DMS 273 (cell line): Measurements from ENCODE around the gene ANO8.
A peak's percentile ranks its signal among the peaks of the same experiment; 100 is the strongest.
"Not testable (repeated sequence)": the region's sequence is repeated elsewhere in the genome, so short reads cannot be mapped to it uniquely, and the experiment has no call there.

Experiments
- DNase-seq: peaks from one replicate; lab custom pipeline; 2025; ENCODE audit not compliant: unreplicated experiment; lab: John Stamatoyannopoulos, UW

The ANO8 gene

DNA sequence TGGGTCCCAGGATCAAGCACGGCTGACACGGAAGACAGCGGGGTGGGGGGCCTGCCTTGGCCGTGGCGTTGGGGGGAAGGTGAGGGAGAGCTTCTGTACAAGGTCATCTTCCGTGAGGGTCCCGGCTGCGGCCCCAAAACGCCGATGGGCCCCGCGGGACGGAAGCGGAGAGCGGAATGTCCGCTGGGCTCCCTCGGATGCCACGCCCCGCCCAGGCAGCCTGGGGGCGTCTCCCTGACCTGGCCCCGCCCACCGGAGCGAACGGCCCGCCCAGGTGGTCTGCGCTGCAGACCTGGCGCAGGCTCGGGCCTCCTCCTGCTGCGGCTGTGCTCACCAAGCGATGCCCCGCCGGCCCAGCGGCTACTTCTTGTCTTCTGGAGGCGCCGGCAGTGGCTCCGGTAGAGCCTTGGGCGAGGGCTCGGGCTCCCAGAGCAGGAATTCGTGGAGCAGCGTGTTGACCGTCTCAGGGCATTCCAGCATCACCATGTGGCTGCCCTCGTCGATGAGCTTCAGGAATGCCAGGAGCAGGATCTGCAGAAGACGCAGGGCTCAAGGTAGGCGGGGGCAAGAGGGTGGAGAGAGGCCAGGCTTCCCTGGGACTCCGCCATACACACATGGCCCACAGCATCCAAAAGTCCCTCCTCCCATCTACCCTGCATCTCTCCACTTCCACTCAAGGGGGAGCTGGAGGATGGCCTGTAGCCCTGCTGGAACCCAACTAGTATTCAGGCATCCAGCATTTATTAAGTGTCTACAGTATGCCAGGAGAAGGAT lies 42.2 kb downstream of the ANO8 start:
- peak; percentile 80 for DNase-seq

- DNase-seq, result peak; percentile 64
These were observed 45.2 kb downstream of the ANO8 start for GRCh38 chr19:17289489-17289888.

- no peak for DNase-seq
These were observed 47.9 kb downstream of the ANO8 start for GRCh38 chr19:17286752-17287151.

- DNase-seq, result no peak
These were observed 48.4 kb downstream of the ANO8 start for GRCh38 chr19:17286263-17286662.

- DNase-seq, result no peak
These were observed 49.1 kb downstream of the ANO8 start for GRCh38 chr19:17285415-17286135.

GRCh38 chr19:17283504-17283996 lies 51.1 kb downstream of the ANO8 start:
- DNase-seq, result no peak

GRCh38 chr19:17282488-17283125 lies 52.0 kb downstream of the ANO8 start:
- peak; percentile 95 for DNase-seq

- peak; percentile 77 for DNase-seq
These were observed 53.0 kb downstream of the ANO8 start, which contains the start of gene ANKLE1 for GRCh38 chr19:17281391-17282304. ANKLE1 (plus strand) TSS chr19:17281901; CDS start chr19:17281921, 20 bp downstream.

DNA sequence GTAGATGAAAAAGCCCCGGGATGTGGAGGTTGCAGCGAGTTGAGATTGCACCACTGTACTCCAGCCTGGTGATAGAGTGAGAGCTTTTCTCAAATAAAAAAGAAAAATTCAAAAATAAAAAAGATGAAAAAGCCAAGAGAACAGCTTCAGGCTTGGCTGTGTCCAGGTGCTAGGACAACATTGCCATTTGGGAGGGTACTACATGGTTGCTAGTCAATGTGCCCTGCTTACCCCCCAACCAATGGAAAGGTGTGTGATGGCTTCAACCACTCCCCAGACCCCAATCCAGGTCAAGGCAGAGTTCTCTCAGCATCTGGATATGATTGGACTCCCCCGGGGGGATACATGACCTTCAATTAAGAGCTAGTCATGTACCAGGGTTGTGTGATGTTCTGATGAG lies 55.2 kb downstream of the ANO8 start:
- DNase-seq, result no peak

DNA sequence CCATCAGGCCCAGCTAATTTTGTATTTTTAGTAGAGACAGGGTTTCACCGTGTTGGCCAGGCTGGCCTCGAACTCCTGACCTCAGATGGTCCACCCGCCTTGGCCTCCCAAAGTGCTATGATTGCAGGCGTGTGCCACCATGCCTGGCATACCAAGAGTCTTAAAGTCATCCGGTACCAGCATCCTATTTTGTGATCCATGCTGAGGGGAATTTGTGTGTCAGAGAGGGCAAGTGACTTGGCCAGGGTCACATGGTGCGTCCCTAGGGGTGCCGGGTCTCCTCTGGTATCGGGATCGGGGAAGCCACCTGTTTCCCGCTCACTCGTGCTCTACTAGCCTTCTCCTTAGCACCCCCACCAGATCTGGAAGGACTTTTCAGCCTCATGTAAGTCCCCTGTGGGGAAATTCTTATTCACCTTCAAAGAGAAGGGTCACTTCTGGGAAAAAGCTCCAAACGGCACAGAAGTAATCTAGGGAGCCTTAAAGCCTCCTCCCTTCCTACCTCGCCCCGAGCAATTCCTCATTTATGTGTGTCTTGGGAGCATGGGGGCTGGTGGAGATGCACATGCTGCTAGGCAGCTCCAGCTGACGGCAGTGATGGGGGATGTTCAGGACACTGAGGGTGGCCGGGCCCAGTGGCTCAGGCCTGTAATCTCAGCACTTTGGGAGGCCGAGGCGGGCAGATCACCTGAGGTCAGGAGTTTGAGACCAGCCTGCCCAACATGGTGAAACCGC lies 59.0 kb downstream of the ANO8 start:
- DNase-seq, result no peak

DNA sequence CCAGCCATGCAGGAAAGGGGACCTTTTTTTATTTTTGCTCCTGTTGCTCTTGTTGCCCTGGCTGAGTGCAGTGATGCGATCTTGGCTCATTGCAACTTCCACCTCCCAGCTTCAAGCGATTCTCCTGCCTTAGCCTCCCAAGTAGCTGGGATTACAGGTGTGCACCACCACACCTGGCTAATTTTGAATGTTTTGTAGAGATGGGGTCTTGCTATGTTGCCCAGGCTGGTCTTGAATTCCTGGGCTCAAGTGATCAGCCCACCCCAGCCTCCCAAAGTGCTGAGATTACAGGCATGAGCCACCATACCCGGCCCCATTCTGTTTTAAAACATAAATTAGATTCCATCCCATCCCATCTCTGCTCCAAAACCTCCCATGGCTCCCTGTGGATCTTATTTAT lies 59.8 kb downstream of the ANO8 start:
- DNase-seq, result not testable (repeated sequence)
